ENCODE results near the gene ATF7IP. TPM values are rescaled to one million over a fixed set of nuclear protein-coding genes. Genes with fewer than 3 reads are reported as not detected.

The ATF7IP gene
- total RNA-seq, 1 donor from 2014 or later = 21.3 TPM

- no peak for TF ChIP-seq CTCF (conservative IDR thresholded peaks at IDR 0.05; ENCODE audit: low read depth, low read length)
- no peak for DNase-seq (ENCODE audit: low read depth)
- H3K4me3 ChIP-seq (ENCODE audit: low read depth, low read length) = no peak overlapping the region
These were observed 65.0 kb downstream of the ATF7IP start for GRCh38 chr12:14430394-14430986.

- no peak for TF ChIP-seq CTCF (conservative IDR thresholded peaks at IDR 0.05; ENCODE audit: low read depth, low read length)
- DNase-seq (ENCODE audit: low read depth) = no peak
- no peak overlapping the region for H3K4me3 ChIP-seq (ENCODE audit: low read depth, low read length)
These were observed 66.5 kb downstream of the ATF7IP start for GRCh38 chr12:14431975-14432374.

- no peak for TF ChIP-seq CTCF (conservative IDR thresholded peaks at IDR 0.05; ENCODE audit: low read depth, low read length)
- H3K4me3 ChIP-seq (ENCODE audit: low read depth, low read length) = no peak overlapping the region
- DNase-seq (ENCODE audit: low read depth) = no peak
These were observed 70.1 kb downstream of the ATF7IP start for GRCh38 chr12:14435627-14436026.

- no peak overlapping the region for H3K4me3 ChIP-seq (ENCODE audit: low read depth, low read length)
- TF ChIP-seq CTCF (conservative IDR thresholded peaks at IDR 0.05; ENCODE audit: low read depth, low read length) = no peak
- no peak for DNase-seq (ENCODE audit: low read depth)
These were observed 76.9 kb downstream of the ATF7IP start for GRCh38 chr12:14442221-14442881.

GRCh38 chr12:14443531-14443930 lies 78.0 kb downstream of the ATF7IP start:
- TF ChIP-seq CTCF (conservative IDR thresholded peaks at IDR 0.05; ENCODE audit: low read depth, low read length) = no peak
- DNase-seq (ENCODE audit: low read depth) = no peak
- H3K4me3 ChIP-seq (ENCODE audit: low read depth, low read length) = no peak overlapping the region

GRCh38 chr12:14450479-14450878 lies 85.0 kb downstream of the ATF7IP start:
- no peak for TF ChIP-seq CTCF (conservative IDR thresholded peaks at IDR 0.05; ENCODE audit: low read depth, low read length)
- no peak overlapping the region for H3K4me3 ChIP-seq (ENCODE audit: low read depth, low read length)
- DNase-seq (ENCODE audit: low read depth) = no peak

- H3K4me3 ChIP-seq (ENCODE audit: low read depth, low read length) = no peak overlapping the region
- no peak for TF ChIP-seq CTCF (conservative IDR thresholded peaks at IDR 0.05; ENCODE audit: low read depth, low read length)
- DNase-seq (ENCODE audit: low read depth) = no peak
These were observed 86.9 kb downstream of the ATF7IP start for GRCh38 chr12:14452336-14452735.
